Fibroblast of lung (primary cell): Measurements from ENCODE around the gene CYB561A3. TPM values are rescaled to one million over a fixed set of nuclear protein-coding genes. Genes with fewer than 3 reads are reported as not detected.

Experiments used
- DNase-seq, 2 donors: peaks; one replicate each; pipeline versions ENCODE4 v3.0.0 to v3.0.0-alpha.2; 2010; ENCODE audit warnings: low read depth in 2 of 2
- H2AFZ ChIP-seq: 2 replicates; pipeline ENCODE4 v1.5.1; 2012; ENCODE audit warnings: low read length, control low read depth, inconsistent platforms
- H3K27ac ChIP-seq: 2 replicates; pipeline ENCODE4 v1.5.1; 2011; ENCODE audit warnings: low read length, control low read depth; ENCODE audit not compliant: insufficient read depth
- H3K27me3 ChIP-seq: 2 replicates; pipeline ENCODE4 v1.5.1; 2011; ENCODE audit warnings: mild to moderate bottlenecking, low read length; ENCODE audit not compliant: control insufficient read depth, insufficient read depth
- H3K36me3 ChIP-seq: 2 replicates; pipeline ENCODE4 v1.5.1; 2011; ENCODE audit warnings: low read length; ENCODE audit not compliant: control insufficient read depth, insufficient read depth
- H3K4me1 ChIP-seq: 2 replicates; pipeline ENCODE4 v1.5.1; 2011; ENCODE audit warnings: low read length; ENCODE audit not compliant: control insufficient read depth, insufficient read depth; ENCODE audit errors: extremely low read depth
- H3K4me2 ChIP-seq: 2 replicates; pipeline ENCODE4 v1.5.1; 2011; ENCODE audit warnings: low read length, control low read depth; ENCODE audit not compliant: insufficient read depth; ENCODE audit errors: extremely low read depth
- H3K4me3 ChIP-seq, 4 experiments: fragments of 200-600 bp in 1 of 4; sonication (generic) in 1 of 4; replicated peaks in 1 of 4; 2 replicates each; pipeline ENCODE4 v1.5.1; 2011 to 2016; ENCODE audit warnings: low read length in 4 of 4, low read depth in 3 of 4, mild to moderate bottlenecking in 3 of 4, control low read depth in 2 of 4, inconsistent platforms in 1 of 4, mixed read lengths in 1 of 4; ENCODE audit not compliant: insufficient read depth in 1 of 4; ENCODE audit errors: control extremely low read depth in 1 of 4
- H3K79me2 ChIP-seq: 2 replicates; pipeline ENCODE4 v1.5.1; 2012; ENCODE audit warnings: mild to moderate bottlenecking, low read length, inconsistent platforms; ENCODE audit not compliant: control insufficient read depth, insufficient read depth
- H3K9ac ChIP-seq: 2 replicates; pipeline ENCODE4 v1.5.1; 2011; ENCODE audit warnings: mild to moderate bottlenecking, low read length, control low read depth; ENCODE audit not compliant: insufficient read depth
- H3K9me3 ChIP-seq: 2 replicates; pipeline ENCODE4 v1.5.1; 2012; ENCODE audit warnings: low read depth, low read length; ENCODE audit not compliant: control insufficient read depth, insufficient read depth
- H4K20me1 ChIP-seq: 2 replicates; pipeline ENCODE4 v1.5.1; 2011; ENCODE audit warnings: low read length; ENCODE audit not compliant: control insufficient read depth, insufficient read depth; ENCODE audit errors: extremely low read depth
- EZH2 ChIP-seq: IDR thresholded peaks from 2 replicates; pipeline ENCODE4 v1.5.1; 2012; ENCODE audit warnings: low read length, control low read depth, mild to moderate bottlenecking; ENCODE audit errors: missing control alignments
- polyA plus RNA-seq, 2 donors: library from polyadenylated mRNA; depleted of rRNA in 1 of 2; stranded (reverse) in 1 of 2; unstranded in 1 of 2; fragments of >200 nt; gene quantifications; 2 replicates each; pipeline ENCODE4 v1.2.1, GENCODE V29; 2011 to 2012; ENCODE audit warnings: missing spikeins in 1 of 2
- total RNA-seq: library from RNA; depleted of rRNA; stranded (reverse); fragments of >200 nt; gene quantifications from 2 replicates; pipeline ENCODE4 v1.2.1, GENCODE V29; 2014
- TF ChIP-seq, protein P1 (sequence below), 2 donors: IDR thresholded peaks in 1 of 2; conservative IDR thresholded peaks in 1 of 2; 1 replicate in 1 of 2; 2 replicates in 1 of 2; pipeline ENCODE4 v1.5.1; 2011 to 2012; ENCODE audit warnings: low read length in 2 of 2, control low read depth in 1 of 2, inconsistent platforms in 1 of 2, low read depth in 1 of 2, mild to moderate bottlenecking in 1 of 2

CYB561A3 gene
- total and polyA plus RNA-seq, 2 donors (not counting 1 experiment from before 2014, with no cell fraction given): 43.9 to 65.1 TPM

- no peak for DNase-seq
- Histone ChIP-seq H3K9me3 (no peaks in the 10 kb centered on the region), H3K4me3 (no peak overlapping the region), H3K79me2 (no peaks in the 10 kb centered on the region), H4K20me1 (no peaks in the 10 kb centered on the region), H3K27ac (no peak overlapping the region), H3K4me2 (no peak overlapping the region), H3K9ac (no peak overlapping the region), H2AFZ (no peak overlapping the region), H3K36me3 (no peaks in the 10 kb centered on the region), H3K4me1 (peaks cover 11% of the 10 kb centered on the region), H3K27me3 (no peaks in the 10 kb centered on the region)
- TF ChIP-seq, protein P1, sequence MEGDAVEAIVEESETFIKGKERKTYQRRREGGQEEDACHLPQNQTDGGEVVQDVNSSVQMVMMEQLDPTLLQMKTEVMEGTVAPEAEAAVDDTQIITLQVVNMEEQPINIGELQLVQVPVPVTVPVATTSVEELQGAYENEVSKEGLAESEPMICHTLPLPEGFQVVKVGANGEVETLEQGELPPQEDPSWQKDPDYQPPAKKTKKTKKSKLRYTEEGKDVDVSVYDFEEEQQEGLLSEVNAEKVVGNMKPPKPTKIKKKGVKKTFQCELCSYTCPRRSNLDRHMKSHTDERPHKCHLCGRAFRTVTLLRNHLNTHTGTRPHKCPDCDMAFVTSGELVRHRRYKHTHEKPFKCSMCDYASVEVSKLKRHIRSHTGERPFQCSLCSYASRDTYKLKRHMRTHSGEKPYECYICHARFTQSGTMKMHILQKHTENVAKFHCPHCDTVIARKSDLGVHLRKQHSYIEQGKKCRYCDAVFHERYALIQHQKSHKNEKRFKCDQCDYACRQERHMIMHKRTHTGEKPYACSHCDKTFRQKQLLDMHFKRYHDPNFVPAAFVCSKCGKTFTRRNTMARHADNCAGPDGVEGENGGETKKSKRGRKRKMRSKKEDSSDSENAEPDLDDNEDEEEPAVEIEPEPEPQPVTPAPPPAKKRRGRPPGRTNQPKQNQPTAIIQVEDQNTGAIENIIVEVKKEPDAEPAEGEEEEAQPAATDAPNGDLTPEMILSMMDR (conservative IDR thresholded peaks at IDR 0.05 in 1 of 2, IDR thresholded peaks at IDR 0.05 in 1 of 2; ENCODE audit: low read depth in 1 of 2, low read length in 2 of 2): no peak
- no peak for TF ChIP-seq EZH2
Measured at GRCh38 chr11:61380884-61381283, 19.2 kb upstream of the CYB561A3 start.

- Histone ChIP-seq H4K20me1 (no peaks in the 10 kb centered on the region), H3K4me1 (peaks cover 11% of the 10 kb centered on the region), H3K9me3 (no peaks in the 10 kb centered on the region), H3K9ac (no peak overlapping the region), H3K79me2 (no peaks in the 10 kb centered on the region), H3K36me3 (no peaks in the 10 kb centered on the region), H3K27me3 (no peaks in the 10 kb centered on the region), H3K4me3 (no peak overlapping the region), H3K4me2 (no peak overlapping the region), H2AFZ (no peak overlapping the region), H3K27ac (peak overlapping the region; percentile 69)
- peak; percentile 92 to 98 for DNase-seq
- TF ChIP-seq EZH2: no peak
- TF ChIP-seq, protein P1 (conservative IDR thresholded peaks at IDR 0.05 in 1 of 2, IDR thresholded peaks at IDR 0.05 in 1 of 2; ENCODE audit: low read depth in 1 of 2, low read length in 2 of 2): no peak
Measured at GRCh38 chr11:61378713-61379313, 17.1 kb upstream of the CYB561A3 start.

DNA sequence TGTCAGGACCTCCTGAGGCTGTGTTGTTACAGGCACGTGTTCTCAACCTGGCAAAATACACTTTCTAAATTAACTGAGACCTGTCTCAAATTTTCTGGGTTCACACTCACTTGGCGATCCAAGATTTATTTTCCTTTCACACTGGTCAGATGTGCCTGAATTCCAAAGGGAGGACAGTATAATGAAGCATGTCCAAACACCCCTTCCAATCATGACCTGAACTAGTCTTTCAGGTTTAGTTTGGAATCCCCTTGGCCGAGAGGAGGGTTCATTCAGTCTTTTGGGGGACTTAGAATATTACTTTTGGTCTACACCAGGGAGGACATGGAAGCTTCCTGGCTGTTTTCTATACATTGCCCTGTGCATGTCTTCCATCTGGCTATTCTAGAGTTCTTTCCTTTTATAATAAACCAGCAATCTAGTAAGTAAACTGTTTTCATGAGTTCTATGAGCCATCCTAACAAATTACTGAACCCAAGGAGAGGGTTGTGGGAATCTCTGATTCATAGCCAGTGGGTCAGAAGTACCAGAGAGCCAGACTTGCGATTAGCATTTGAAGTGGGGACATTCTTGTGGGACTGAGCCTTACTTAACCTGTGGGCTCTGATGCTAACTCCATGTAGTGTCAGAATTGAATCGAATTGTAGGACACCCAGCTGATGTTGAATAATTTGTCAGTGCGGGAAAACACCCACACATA is 15.9 kb upstream of the CYB561A3 start:
- Histone ChIP-seq H3K9ac (no peak overlapping the region), H4K20me1 (no peaks in the 10 kb centered on the region), H3K36me3 (peaks cover 2% of the 10 kb centered on the region), H3K9me3 (no peaks in the 10 kb centered on the region), H3K79me2 (no peaks in the 10 kb centered on the region), H3K4me1 (peaks cover 11% of the 10 kb centered on the region), H2AFZ (no peak overlapping the region), H3K27ac (peak overlapping the region; percentile 69), H3K27me3 (no peaks in the 10 kb centered on the region), H3K4me3 (no peak overlapping the region), H3K4me2 (no peak overlapping the region)
- DNase-seq: peak; percentile 18 to 87
- TF ChIP-seq, protein P1 (conservative IDR thresholded peaks at IDR 0.05 in 1 of 2, IDR thresholded peaks at IDR 0.05 in 1 of 2; ENCODE audit: low read depth in 1 of 2, low read length in 2 of 2): no peak
- TF ChIP-seq EZH2: no peak
